ENCODE results near the gene RNF157. TPM values are rescaled to one million over a fixed set of nuclear protein-coding genes. Genes with fewer than 3 reads are reported as not detected.

Gene RNF157
- total RNA-seq, 2 donors from 2014 or later, result 9.6 to 11.2 TPM

DNA sequence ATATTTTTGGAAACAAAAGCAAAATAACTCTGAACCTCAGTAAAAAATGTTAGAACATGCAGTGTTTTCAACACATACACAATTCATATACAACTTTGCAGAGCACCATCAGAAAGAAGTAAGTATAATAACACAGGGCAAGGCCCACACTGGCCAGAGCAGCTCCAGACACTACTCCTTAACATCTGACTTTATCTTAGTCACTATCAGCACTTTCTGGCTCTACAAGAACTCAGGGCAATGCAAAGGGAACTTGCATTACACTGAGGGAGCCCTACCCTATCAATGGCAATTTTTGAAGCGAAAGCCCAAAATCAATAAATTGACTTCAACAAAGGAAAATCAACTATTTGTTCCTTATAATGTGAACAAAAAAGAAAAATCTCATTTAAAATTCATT lies 16.5 kb downstream of the RNF157 start:
- Histone ChIP-seq H3K4me3 (ENCODE audit: low read length) (no peak overlapping the region), H3K4me1 (ENCODE audit: control insufficient read depth, insufficient read depth, low read length) (no peaks in the 10 kb centered on the region), H3K27ac (ENCODE audit: low read depth, low read length) (no peak overlapping the region), H3K9me3 (ENCODE audit: control insufficient read depth, low read length) (no peaks in the 10 kb centered on the region), H3K27me3 (ENCODE audit: control insufficient read depth, insufficient read depth, low read length, poor library complexity, severe bottlenecking) (no peaks in the 10 kb centered on the region), H3K36me3 (ENCODE audit: control insufficient read depth, insufficient read depth, low read length) (no peaks in the 10 kb centered on the region), H3K9ac (ENCODE audit: extremely low read depth, low read length, poor library complexity, severe bottlenecking) (no peak overlapping the region)
- TF ChIP-seq, protein P1, sequence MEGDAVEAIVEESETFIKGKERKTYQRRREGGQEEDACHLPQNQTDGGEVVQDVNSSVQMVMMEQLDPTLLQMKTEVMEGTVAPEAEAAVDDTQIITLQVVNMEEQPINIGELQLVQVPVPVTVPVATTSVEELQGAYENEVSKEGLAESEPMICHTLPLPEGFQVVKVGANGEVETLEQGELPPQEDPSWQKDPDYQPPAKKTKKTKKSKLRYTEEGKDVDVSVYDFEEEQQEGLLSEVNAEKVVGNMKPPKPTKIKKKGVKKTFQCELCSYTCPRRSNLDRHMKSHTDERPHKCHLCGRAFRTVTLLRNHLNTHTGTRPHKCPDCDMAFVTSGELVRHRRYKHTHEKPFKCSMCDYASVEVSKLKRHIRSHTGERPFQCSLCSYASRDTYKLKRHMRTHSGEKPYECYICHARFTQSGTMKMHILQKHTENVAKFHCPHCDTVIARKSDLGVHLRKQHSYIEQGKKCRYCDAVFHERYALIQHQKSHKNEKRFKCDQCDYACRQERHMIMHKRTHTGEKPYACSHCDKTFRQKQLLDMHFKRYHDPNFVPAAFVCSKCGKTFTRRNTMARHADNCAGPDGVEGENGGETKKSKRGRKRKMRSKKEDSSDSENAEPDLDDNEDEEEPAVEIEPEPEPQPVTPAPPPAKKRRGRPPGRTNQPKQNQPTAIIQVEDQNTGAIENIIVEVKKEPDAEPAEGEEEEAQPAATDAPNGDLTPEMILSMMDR (conservative IDR thresholded peaks at IDR 0.05), result no peak
- Mint-ChIP-seq H3K27me3 (ENCODE audit: insufficient read depth) (peaks cover under 1% of the 10 kb centered on the region), H3K9me3 (no peaks in the 10 kb centered on the region), H3K4me1 (no peaks in the 10 kb centered on the region), H3K27ac (no peak overlapping the region), H3K4me3 (no peak overlapping the region), H3K36me3 (ENCODE audit: low read depth) (no peaks in the 10 kb centered on the region)
- 67% methylated on average over 1 of the region's 1 CpG; no CpG with 5 or more reads in 1 of the 2 experiments for WGBS, 2 experiments (ENCODE audit: insufficient coverage in 1 of 2, insufficient read length in 1 of 2)
- no peak for DNase-seq

GRCh38 chr17:76219670-76220383 lies 20.5 kb downstream of the RNF157 start:
- Histone ChIP-seq H3K9ac (ENCODE audit: extremely low read depth, low read length, poor library complexity, severe bottlenecking) (no peak overlapping the region), H3K9me3 (ENCODE audit: control insufficient read depth, low read length) (no peaks in the 10 kb centered on the region), H3K4me3 (ENCODE audit: low read length) (no peak overlapping the region), H3K27me3 (ENCODE audit: control insufficient read depth, insufficient read depth, low read length, poor library complexity, severe bottlenecking) (no peaks in the 10 kb centered on the region), H3K27ac (ENCODE audit: low read depth, low read length) (no peak overlapping the region), H3K36me3 (ENCODE audit: control insufficient read depth, insufficient read depth, low read length) (no peaks in the 10 kb centered on the region), H3K4me1 (ENCODE audit: control insufficient read depth, insufficient read depth, low read length) (no peaks in the 10 kb centered on the region)
- Mint-ChIP-seq H3K9me3 (no peaks in the 10 kb centered on the region), H3K27me3 (ENCODE audit: insufficient read depth) (no peaks in the 10 kb centered on the region), H3K4me1 (no peaks in the 10 kb centered on the region), H3K4me3 (no peak overlapping the region), H3K27ac (no peak overlapping the region), H3K36me3 (ENCODE audit: low read depth) (no peaks in the 10 kb centered on the region)
- TF ChIP-seq, protein P1 (conservative IDR thresholded peaks at IDR 0.05), result no peak
- 91 to 93% methylated on average over 4 to 6 of the region's 7 CpGs for WGBS, 2 experiments (ENCODE audit: insufficient coverage in 1 of 2, insufficient read length in 1 of 2)
- no peak for DNase-seq

DNA sequence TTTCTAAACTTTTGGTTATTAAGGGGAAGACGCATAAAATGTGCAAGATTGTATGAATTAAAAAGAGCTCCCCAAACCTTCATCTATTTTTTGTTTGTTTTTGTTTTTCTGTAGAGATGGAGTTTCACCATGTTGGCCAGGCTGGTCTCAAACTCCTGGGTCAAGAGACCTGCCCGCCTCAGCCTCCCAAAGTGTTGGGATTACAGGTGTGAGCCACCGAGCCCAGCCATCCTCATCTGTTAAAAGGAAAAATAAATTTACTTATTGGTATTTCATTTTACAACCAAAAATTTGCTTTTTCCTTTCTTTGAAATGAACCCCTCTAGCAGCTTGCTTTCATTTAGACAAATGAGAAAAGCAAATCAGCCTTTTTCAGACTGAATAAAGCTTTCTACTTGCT lies 23.2 kb downstream of the RNF157 start:
- no peak for DNase-seq
- TF ChIP-seq, protein P1 (conservative IDR thresholded peaks at IDR 0.05), result no peak
- Mint-ChIP-seq H3K27me3 (ENCODE audit: insufficient read depth) (no peaks in the 10 kb centered on the region), H3K36me3 (ENCODE audit: low read depth) (no peaks in the 10 kb centered on the region), H3K4me1 (peaks cover 6% of the 10 kb centered on the region), H3K27ac (no peak overlapping the region), H3K9me3 (no peaks in the 10 kb centered on the region), H3K4me3 (no peak overlapping the region)
- H3K4me1 ChIP-seq (ENCODE audit: control insufficient read depth, insufficient read depth, low read length), result no peaks in the 10 kb centered on the region
- no peaks in the 10 kb centered on the region for H3K27me3 ChIP-seq (ENCODE audit: control insufficient read depth, insufficient read depth, low read length, poor library complexity, severe bottlenecking)
- H3K9me3 ChIP-seq (ENCODE audit: control insufficient read depth, low read length), result no peaks in the 10 kb centered on the region
- H3K27ac ChIP-seq (ENCODE audit: low read depth, low read length), result no peak overlapping the region
- H3K4me3 ChIP-seq (ENCODE audit: low read length), result no peak overlapping the region
- no peak overlapping the region for H3K9ac ChIP-seq (ENCODE audit: extremely low read depth, low read length, poor library complexity, severe bottlenecking)
- 90% methylated on average over 2 of the region's 3 CpGs; no CpG with 5 or more reads in 1 of the 2 experiments for WGBS, 2 experiments (ENCODE audit: insufficient coverage in 1 of 2, insufficient read length in 1 of 2)
- H3K36me3 ChIP-seq (ENCODE audit: control insufficient read depth, insufficient read depth, low read length), result no peaks in the 10 kb centered on the region

Measured in endodermal cell (in vitro differentiated cells).